ENCODE data around the gene FLOT1. TPM values are rescaled to one million over a fixed set of nuclear protein-coding genes. Genes with fewer than 3 reads are reported as not detected.

The FLOT1 gene
- total and polyA plus RNA-seq, 2 of the 13 experiments (the other 11 are each of a cell fraction or from before 2014, with no cell fraction given): 82.3 to 130 TPM

DNA sequence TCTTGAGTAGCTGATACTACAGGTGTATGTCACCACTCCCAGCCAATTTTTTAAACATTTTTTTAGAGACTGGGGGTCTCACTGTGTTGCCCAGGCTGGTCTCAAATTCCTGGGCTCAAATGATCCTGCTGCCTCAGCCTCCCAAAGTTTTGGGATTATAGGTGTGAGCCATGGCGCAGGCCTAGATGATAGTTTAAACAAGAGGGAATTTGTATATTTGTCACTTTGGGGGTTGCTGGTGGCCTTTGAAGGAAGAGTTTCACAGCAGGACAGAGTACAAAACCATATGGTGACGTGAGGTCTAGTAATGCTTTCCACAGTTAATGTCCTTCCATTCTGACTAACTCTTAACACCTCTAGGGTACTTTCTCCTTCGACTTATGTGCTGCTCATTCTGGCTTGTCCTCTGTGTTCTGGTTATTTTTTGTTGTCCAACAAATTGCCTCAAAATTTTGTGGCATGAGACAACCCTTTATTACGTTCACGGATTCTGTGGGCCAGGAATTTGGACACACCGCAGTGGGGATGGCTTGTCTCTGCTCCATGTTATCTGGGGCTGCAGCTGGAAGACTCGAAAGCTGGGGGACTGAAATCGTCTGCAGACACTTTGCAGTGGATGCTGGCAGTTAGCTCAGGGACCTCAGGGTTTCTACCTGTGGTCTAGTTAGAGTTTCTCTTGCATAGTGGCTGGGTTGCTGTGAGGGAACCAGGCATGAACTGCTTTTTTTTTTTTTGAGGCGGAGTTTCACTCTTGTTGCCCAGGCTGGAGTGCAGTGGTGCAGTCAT is 24.9 kb upstream of the FLOT1 start:
- Histone ChIP-seq H3K36me3 (replicated peaks in 1 of 2; ENCODE audit: control insufficient read depth in 1 of 2, insufficient read depth in 2 of 2, low read length in 2 of 2) (no peaks in the 10 kb centered on the region), H4K20me1 (ENCODE audit: insufficient read depth, low read length) (no peaks in the 10 kb centered on the region), H2AFZ (ENCODE audit: low read length) (no peak overlapping the region), H3K27ac (ENCODE audit: extremely low read length, insufficient read depth, low read length) (peak overlapping the region; percentile 98), H3K4me2 (ENCODE audit: low read depth, low read length) (no peak overlapping the region), H3K4me3 (replicated peaks in 1 of 3; ENCODE audit: insufficient read depth in 1 of 3, low read depth in 2 of 3, low read length in 3 of 3) (no peak overlapping the region), H3K9me3 (ENCODE audit: low read length) (no peaks in the 10 kb centered on the region), H3K4me1 (ENCODE audit: insufficient read depth, low read length) (peaks cover 91% of the 10 kb centered on the region), H3K79me2 (ENCODE audit: insufficient read depth, low read length) (no peaks in the 10 kb centered on the region), H3K27me3 (ENCODE audit: control insufficient read depth in 1 of 2, insufficient read depth in 2 of 2, low read length in 2 of 2) (no peaks in the 10 kb centered on the region), H3K9ac (ENCODE audit: insufficient read depth, low read depth, low read length) (peak overlapping the region; percentile 17; the same call in 1 of the 2 replicates)
- BruUV-seq (replicated peaks): no TSS peak
- no peak for DNase-seq (ENCODE audit: low spot score)
- FAIRE-seq: no peak
- TF ChIP-seq ZFP1 (CRISPR knock-in tag; IDR thresholded peaks at IDR 0.05) (no peak), ZNF160 (CRISPR knock-in tag; IDR thresholded peaks at IDR 0.05) (peak; percentile 98), SIN3B (IDR thresholded peaks at IDR 0.05; ENCODE audit: low read length) (no peak), ZNF687 (CRISPR knock-in tag; IDR thresholded peaks at IDR 0.05) (peak; percentile 27; the same call in 1 of the 2 replicates), ZNF362 (CRISPR knock-in tag; IDR thresholded peaks at IDR 0.05; ENCODE audit: borderline replicate concordance) (peak; percentile 62; the same call in 1 of the 2 replicates), ZFX (CRISPR knock-in tag; IDR thresholded peaks at IDR 0.05; ENCODE audit: low read depth) (0 out of 2 replicates have a peak, but pooled peaks have one; percentile 16), ZBTB38 (CRISPR knock-in tag; IDR thresholded peaks at IDR 0.05) (peak; percentile 71; the same call in 1 of the 2 replicates), ZNF121 (CRISPR knock-in tag; IDR thresholded peaks at IDR 0.05) (peak; percentile 78), MED1 (CRISPR knock-in tag; IDR thresholded peaks at IDR 0.05) (0 out of 2 replicates have a peak, but pooled peaks have one; percentile 11)
- intact Hi-C loops (cut with micrococcal nuclease; ENCODE audit: unreplicated experiment): no loop called here
- in situ Hi-C loops (cut with HindIII; ENCODE audit: extremely low pct_ligation_motif_present, low pct_unique_long_range_greater_than_20kb): no loop called here
- no peak for ATAC-seq
- POLR2A ChIA-PET: interaction anchor here (0.7 to 11.8 kb wide), 8 partner anchors 8 to 60 kb away, joined by 3 to 414 read pairs (median 9); partner anchors contain the start of genes FLOT1 and IER3
- 93% methylated on average over 9 of the region's 9 CpGs for WGBS (ENCODE audit: low lambda C conversion rate)
- CTCF ChIA-PET (ENCODE audit: low intra/inter-chr PET ratio, low total read pairs): no interaction called here
